Adrenal gland (tissue), 12 donors: ENCODE results near the gene ARHGAP25. TPM values are rescaled to one million over a fixed set of nuclear protein-coding genes. Genes with fewer than 3 reads are reported as not detected.

Experiments used
- DNase-seq, 7 donors: peaks; one replicate each; pipeline ENCODE4 v3.0.0-alpha.2; 2019 to 2020
- H3K27ac ChIP-seq, 5 donors: fragments of 200-600 bp; sonication (generic) in 4 of 5; 1 replicate in 3 of 5; 2 replicates in 2 of 5; pipeline versions ENCODE4 v1.5.1 to v1.8.0; 2016 to 2020; ENCODE audit warnings: mild to moderate bottlenecking in 1 of 5
- H3K27me3 ChIP-seq: fragments of 200-600 bp; 2 replicates; pipeline ENCODE4 v1.8.0; 2021
- H3K36me3 ChIP-seq, 2 donors: fragments of 200-600 bp; replicated peaks in 1 of 2; 1 replicate in 1 of 2; 2 replicates in 1 of 2; pipeline versions ENCODE4 v1.5.1 to v1.8.0; 2018 to 2022
- H3K4me1 ChIP-seq, 2 donors: fragments of 200-600 bp; replicated peaks in 1 of 2; 1 replicate in 1 of 2; 2 replicates in 1 of 2; pipeline versions ENCODE4 v1.5.1 to v1.8.0; 2018 to 2021
- H3K4me3 ChIP-seq, 4 donors: fragments of 200-600 bp; sonication (generic) in 3 of 4; one replicate each; pipeline ENCODE4 v1.5.1; 2016 to 2018
- H3K9me3 ChIP-seq, 3 donors: fragments of 200-600 bp; sonication (generic) in 1 of 3; replicated peaks in 1 of 3; 1 replicate in 2 of 3; 2 replicates in 1 of 3; pipeline versions ENCODE4 v1.5.1 to v1.8.0; 2016 to 2021
- CTCF ChIP-seq, 6 experiments: fragments of 450-650 bp in 4 of 6; fragments of 200-600 bp in 2 of 6; sonication (generic) in 1 of 6; IDR thresholded peaks; 1 replicate in 5 of 6; 2 replicates in 1 of 6; pipeline versions ENCODE4 v1.5.1 to v1.8.0; 2016 to 2021; ENCODE audit warnings: antibody characterized with exemption in 6 of 6, mild to moderate bottlenecking in 2 of 6, moderate library complexity in 1 of 6
- POLR2A ChIP-seq, 2 donors: fragments of 450-650 bp; IDR thresholded peaks; one replicate each; pipeline ENCODE4 v1.6.1; 2017; ENCODE audit warnings: antibody characterized with exemption in 2 of 2, mild to moderate bottlenecking in 2 of 2, moderate library complexity in 1 of 2
- WGBS, 4 donors: extraction: QIAGEN DNeasy Blood & Tissue Kit in 2 of 4; methylation state at CpG; one replicate each; pipeline versions ENCODE4 v1.1.5 to v1.1.7; 2013 to 2017; 5-methylcytosine and 5-hydroxymethylcytosine counted together
- intact Hi-C, 2 donors: fragments of 100-400 bp; cut with DNase I; formaldehyde crosslinking; loops; one replicate each; pipeline versions ENCODE4 v1.14.1 to v1.15.0; 2022 to 2023
- polyA plus RNA-seq, 3 donors: library from polyadenylated mRNA; stranded (reverse); fragments of 200-250 nt in 2 of 3; fragments of 350-450 nt in 1 of 3; fragmentation: Illumina TruSeq in 1 of 3; extraction: RNeasy Lipid Tissue Mini Kit (QIAGEN cat#74804) in 1 of 3; gene quantifications; one replicate each; pipeline ENCODE4 v1.2.3, GENCODE V29; 2013 to 2014
- total RNA-seq, 9 donors: library from RNA; depleted of rRNA in 4 of 9; stranded (reverse); fragments of >200 nt in 4 of 9; fragments of 120-200 nt in 1 of 9; fragmentation: NEBNext Ultra II Directional in 1 of 9; extraction: Animal tissue kit (Norgen Biotek cat#: 25700) in 1 of 9; gene quantifications; one replicate each; pipeline versions ENCODE4 v1.1.0 to v1.2.4, GENCODE V29; 2013 to 2023
- donor health status: healthy with polysubstance abuse.
- donor health status: Bipolar disorder and iron deficiency.
- donor health status: DM: yes; HTN: yes; CAD: no.
- donor health status: DM: no; HTN: no; CAD: no.
- donor health status: DM: no; HTN: no; CAD: no.
- donor health status: DM: yes; HTN: yes; CAD: no.

Gene ARHGAP25
- total and polyA plus RNA-seq, 12 donors: 5.5 to 17.6 (median 10.6) TPM

- H3K27me3 ChIP-seq: peaks cover 8% of the 10 kb centered on the region
- no peak overlapping the region for H3K27ac ChIP-seq
- no peak overlapping the region for H3K4me3 ChIP-seq
- no peaks in the 10 kb centered on the region for H3K9me3 ChIP-seq
- no peak for DNase-seq
- WGBS, 4 donors: 52 to 63% (median 55%) methylated on average over 4 of the region's 4 CpGs
- TF ChIP-seq POLR2A (IDR thresholded peaks at IDR 0.05) (no peak), CTCF (IDR thresholded peaks at IDR 0.05) (no peak)
- intact Hi-C loops: no loop called here
- no peaks in the 10 kb centered on the region for H3K4me1 ChIP-seq
- H3K36me3 ChIP-seq: no peaks in the 10 kb centered on the region
Observed at GRCh38 chr2:68849579-68850030, 115.0 kb downstream of the ARHGAP25 start.

- Histone ChIP-seq H3K27ac (no peak overlapping the region), H3K36me3 (no peaks in the 10 kb centered on the region), H3K9me3 (no peaks in the 10 kb centered on the region), H3K4me3 (no peak overlapping the region), H3K27me3 (peaks cover 8% of the 10 kb centered on the region), H3K4me1 (no peaks in the 10 kb centered on the region)
- TF ChIP-seq CTCF (IDR thresholded peaks at IDR 0.05) (no peak), POLR2A (IDR thresholded peaks at IDR 0.05) (no peak)
- WGBS, 4 donors: 58 to 72% (median 66%) methylated on average over 3 of the region's 3 CpGs
- DNase-seq: no peak
- intact Hi-C loops: no loop called here
Observed at GRCh38 chr2:68850524-68850923, 115.9 kb downstream of the ARHGAP25 start.

GRCh38 chr2:68853035-68853434, 118.4 kb downstream of the ARHGAP25 start:
- TF ChIP-seq POLR2A (IDR thresholded peaks at IDR 0.05): no peak
- no peak for TF ChIP-seq CTCF (IDR thresholded peaks at IDR 0.05)
- Histone ChIP-seq H3K4me1 (no peaks in the 10 kb centered on the region), H3K36me3 (no peaks in the 10 kb centered on the region), H3K27ac (no peak overlapping the region), H3K27me3 (peaks cover 8% of the 10 kb centered on the region), H3K4me3 (no peak overlapping the region), H3K9me3 (no peaks in the 10 kb centered on the region)
- intact Hi-C loops: no loop called here
- no peak for DNase-seq
- 57 to 67% (median 61%) methylated on average over 2 of the region's 2 CpGs for WGBS, 4 donors

GRCh38 chr2:68853915-68854314, 119.3 kb downstream of the ARHGAP25 start:
- Histone ChIP-seq H3K4me1 (no peaks in the 10 kb centered on the region), H3K27ac (no peak overlapping the region), H3K9me3 (no peaks in the 10 kb centered on the region), H3K36me3 (no peaks in the 10 kb centered on the region), H3K4me3 (no peak overlapping the region), H3K27me3 (peaks cover 5% of the 10 kb centered on the region)
- 73 to 83% (median 76%) methylated on average over 4 of the region's 4 CpGs for WGBS, 4 donors
- no peak for DNase-seq
- intact Hi-C loops: no loop called here
- TF ChIP-seq POLR2A (IDR thresholded peaks at IDR 0.05): no peak
- no peak for TF ChIP-seq CTCF (IDR thresholded peaks at IDR 0.05)
